Trophoblast cell (in vitro differentiated cells and primary cell): ENCODE results near the gene OR2J2.
A peak's percentile ranks its signal among the peaks of the same experiment; 100 is the strongest.
"Not testable (repeated sequence)": the region's sequence is repeated elsewhere in the genome, so short reads cannot be mapped to it uniquely, and the experiment has no call there.

Experiments used
- DNase-seq, 2 donors: peaks; one replicate each; pipeline ENCODE4 v3.0.0-alpha.2; 2016
- H2AFZ ChIP-seq: 2 replicates; pipeline ENCODE4 v1.6.1; 2013; ENCODE audit warnings: low read length, moderate library complexity, mild to moderate bottlenecking; ENCODE audit not compliant: insufficient read depth, poor library complexity
- H2AK5ac ChIP-seq: 2 replicates; pipeline ENCODE4 v1.6.1; 2013; ENCODE audit warnings: mild to moderate bottlenecking, low read length
- H2BK120ac ChIP-seq: 2 replicates; pipeline ENCODE4 v1.6.1; 2013; ENCODE audit warnings: low read length, mild to moderate bottlenecking, moderate library complexity; ENCODE audit not compliant: insufficient read depth, poor library complexity
- H2BK12ac ChIP-seq: 2 replicates; pipeline ENCODE4 v1.6.1; 2013; ENCODE audit warnings: mild to moderate bottlenecking, low read length, moderate library complexity
- H2BK5ac ChIP-seq: 2 replicates; pipeline ENCODE4 v1.6.1; 2013; ENCODE audit warnings: low read length, low read depth, moderate library complexity, mild to moderate bottlenecking; ENCODE audit not compliant: poor library complexity
- H3K14ac ChIP-seq: 2 replicates; pipeline ENCODE4 v1.6.1; 2013; ENCODE audit warnings: mild to moderate bottlenecking, low read length
- H3K18ac ChIP-seq: 2 replicates; pipeline ENCODE4 v1.6.1; 2013; ENCODE audit warnings: mild to moderate bottlenecking, low read length
- H3K23ac ChIP-seq: 2 replicates; pipeline ENCODE4 v1.6.1; 2013; ENCODE audit warnings: low read length
- H3K27ac ChIP-seq: 2 replicates; pipeline ENCODE4 v1.5.1; 2013; ENCODE audit warnings: low read depth, mild to moderate bottlenecking, inconsistent platforms, low read length, moderate library complexity
- H3K27me3 ChIP-seq: 2 replicates; pipeline ENCODE4 v1.6.1; 2013; ENCODE audit warnings: inconsistent platforms, mild to moderate bottlenecking, low read length, moderate library complexity; ENCODE audit not compliant: insufficient read depth
- H3K36me3 ChIP-seq, 2 experiments: 1 replicate in 1 of 2; 2 replicates in 1 of 2; pipeline ENCODE4 v1.6.1; 2013; ENCODE audit warnings: low read length in 2 of 2, mild to moderate bottlenecking in 2 of 2, moderate library complexity in 1 of 2; ENCODE audit not compliant: insufficient read depth in 2 of 2, control insufficient read depth in 1 of 2
- H3K4ac ChIP-seq: 2 replicates; pipeline ENCODE4 v1.6.1; 2013; ENCODE audit warnings: low read depth, mild to moderate bottlenecking, low read length, moderate library complexity
- H3K4me1 ChIP-seq, 2 experiments: 1 replicate in 1 of 2; 2 replicates in 1 of 2; pipeline ENCODE4 v1.6.1; 2013; ENCODE audit warnings: low read length in 2 of 2, mild to moderate bottlenecking in 2 of 2, moderate library complexity in 1 of 2; ENCODE audit not compliant: insufficient read depth in 2 of 2, control insufficient read depth in 1 of 2
- H3K4me2 ChIP-seq: 2 replicates; pipeline ENCODE4 v1.6.1; 2013; ENCODE audit warnings: inconsistent platforms, mild to moderate bottlenecking, low read length, moderate library complexity
- H3K4me3 ChIP-seq: 2 replicates; pipeline ENCODE4 v1.5.1; 2013; ENCODE audit warnings: mild to moderate bottlenecking, low read depth, low read length, inconsistent platforms
- H3K79me1 ChIP-seq: one replicate; pipeline ENCODE4 v1.6.1; 2013; ENCODE audit warnings: low read length
- H3K79me2 ChIP-seq: 2 replicates; pipeline ENCODE4 v1.6.1; 2013; ENCODE audit warnings: low read length, mild to moderate bottlenecking; ENCODE audit not compliant: control insufficient read depth, insufficient read depth, poor library complexity
- H3K9ac ChIP-seq: 2 replicates; pipeline ENCODE4 v1.6.1; 2013; ENCODE audit warnings: mild to moderate bottlenecking, low read length
- H3K9me3 ChIP-seq: 2 replicates; pipeline ENCODE4 v1.6.1; 2013; ENCODE audit warnings: low read depth, mild to moderate bottlenecking, control low read depth, inconsistent platforms, low read length; ENCODE audit not compliant: insufficient read depth
- H4K12ac ChIP-seq: 2 replicates; pipeline ENCODE4 v1.6.1; 2013; ENCODE audit warnings: low read depth, mild to moderate bottlenecking, low read length, moderate library complexity
- H4K8ac ChIP-seq: 2 replicates; pipeline ENCODE4 v1.6.1; 2013; ENCODE audit warnings: low read depth, mild to moderate bottlenecking, low read length, moderate library complexity
- H4K91ac ChIP-seq: one replicate; pipeline ENCODE4 v1.6.1; 2013; ENCODE audit warnings: low read depth, mild to moderate bottlenecking, low read length, moderate library complexity
- WGBS: extraction: QIAGEN DNeasy Blood & Tissue Kit; methylation state at CpG from one replicate; pipeline ENCODE4 v1.1.7; 2013; ENCODE audit warnings: missing lambda C conversion rate; ENCODE audit not compliant: insufficient read length, insufficient coverage; ENCODE audit errors: extremely low coverage; 5-methylcytosine and 5-hydroxymethylcytosine counted together

The OR2J2 gene

DNA sequence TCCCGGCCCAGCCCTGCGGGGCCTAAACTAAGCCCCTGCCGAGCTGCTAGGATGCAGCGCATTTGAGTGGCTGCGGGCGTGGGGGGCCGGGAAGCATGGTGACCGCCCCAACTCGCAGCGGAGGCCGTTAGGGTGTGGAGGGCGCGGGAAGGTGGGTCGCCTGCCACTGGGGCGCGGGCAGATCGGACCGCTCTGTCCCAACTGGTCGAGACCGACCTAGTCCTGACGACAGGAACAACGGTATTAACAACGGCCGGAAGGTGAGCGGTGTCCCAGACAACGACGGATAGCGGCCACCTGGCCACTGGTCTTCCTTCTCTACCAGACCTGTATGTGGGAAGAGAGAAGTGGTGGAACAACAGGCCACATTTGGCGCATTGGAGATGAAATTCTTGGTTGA lies 10.8 kb upstream of the OR2J2 start:
- H2AK5ac ChIP-seq, H3K4me3 ChIP-seq, H2AFZ ChIP-seq, H3K4ac ChIP-seq, DNase-seq, H3K79me1 ChIP-seq, H3K4me2 ChIP-seq, H4K12ac ChIP-seq, H3K36me3 ChIP-seq, H2BK120ac ChIP-seq, H4K8ac ChIP-seq, H3K79me2 ChIP-seq, H3K9ac ChIP-seq, H3K4me1 ChIP-seq, H3K23ac ChIP-seq, H3K27ac ChIP-seq, H4K91ac ChIP-seq, H3K27me3 ChIP-seq, H3K14ac ChIP-seq, H3K9me3 ChIP-seq, H2BK5ac ChIP-seq, H2BK12ac ChIP-seq, H3K18ac ChIP-seq: not testable (repeated sequence)
- no CpG with 5 or more reads among the region's 29 CpGs for WGBS

DNA sequence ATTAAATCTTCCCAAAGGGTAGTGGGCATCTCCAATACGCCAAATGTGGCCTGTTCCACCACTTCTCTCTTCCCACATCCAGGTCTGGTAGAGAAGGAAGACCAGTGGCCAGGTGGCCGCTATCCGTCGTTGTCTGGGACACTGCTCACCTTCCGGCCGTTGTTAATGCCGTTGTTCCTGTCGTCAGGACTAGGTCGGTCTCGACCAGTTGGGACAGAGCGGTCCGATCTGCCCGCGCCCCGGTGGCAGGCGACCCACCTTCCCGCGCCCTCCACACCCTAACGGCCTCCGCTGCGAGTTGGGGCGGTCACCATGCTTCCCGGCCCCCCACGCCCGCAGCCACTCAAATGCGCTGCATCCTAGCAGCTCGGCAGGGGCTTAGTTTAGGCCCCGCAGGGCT lies 5.1 kb upstream of the OR2J2 start:
- H3K23ac ChIP-seq, H3K9me3 ChIP-seq, DNase-seq: not testable (repeated sequence)

DNA sequence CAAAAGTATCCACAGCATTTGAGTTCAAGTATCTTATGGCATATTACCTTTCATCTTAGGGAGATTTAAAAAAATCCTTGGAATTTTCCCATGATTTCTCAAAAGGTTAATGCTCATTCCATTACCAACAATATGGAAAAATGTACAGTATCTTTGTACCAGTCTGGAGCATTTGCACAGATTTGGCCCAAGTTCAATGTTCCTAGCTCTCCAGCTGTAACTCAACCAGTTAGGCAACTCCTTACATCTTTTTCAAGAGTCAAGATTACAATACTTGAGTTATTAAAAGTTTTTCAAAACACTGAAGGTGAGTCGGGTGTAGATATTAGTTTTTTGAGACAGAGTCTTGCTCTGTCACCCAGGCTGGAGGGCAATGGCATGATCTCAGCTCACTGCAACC lies 1.0 kb downstream of the OR2J2 start:
- H2AK5ac ChIP-seq: no peak overlapping the region
- DNase-seq: peak in 1 of 2 donors; percentile 47
- H4K91ac ChIP-seq: no peak overlapping the region
- no peak overlapping the region for H3K4me3 ChIP-seq
- no peak overlapping the region for H2BK12ac ChIP-seq
- no peaks in the 10 kb centered on the region for H3K27me3 ChIP-seq
- H3K36me3 ChIP-seq: no peaks in the 10 kb centered on the region
- H3K4me1 ChIP-seq: no peaks in the 10 kb centered on the region
- no peak overlapping the region for H3K4ac ChIP-seq
- no peak overlapping the region for H3K18ac ChIP-seq
- H2BK5ac ChIP-seq: no peak overlapping the region
- H3K27ac ChIP-seq: no peak overlapping the region
- no peaks in the 10 kb centered on the region for H3K79me1 ChIP-seq
- no peak overlapping the region for H4K8ac ChIP-seq
- no peak overlapping the region for H3K14ac ChIP-seq
- no peak overlapping the region for H3K4me2 ChIP-seq
- no peak overlapping the region for H4K12ac ChIP-seq
- no peak overlapping the region for H2AFZ ChIP-seq
- WGBS: no CpG with 5 or more reads among the region's 1 CpG
- no peaks in the 10 kb centered on the region for H3K9me3 ChIP-seq
- no peak overlapping the region for H3K9ac ChIP-seq
- H2BK120ac ChIP-seq: no peak overlapping the region
- no peaks in the 10 kb centered on the region for H3K79me2 ChIP-seq
- H3K23ac ChIP-seq: no peak overlapping the region

More for the DNA sequence above, 5.1 kb upstream of the OR2J2 start:
- H3K27me3 ChIP-seq, H3K14ac ChIP-seq, H3K4me1 ChIP-seq, H2BK120ac ChIP-seq, H4K91ac ChIP-seq, H3K4ac ChIP-seq, H3K79me1 ChIP-seq, H2AK5ac ChIP-seq, H3K4me2 ChIP-seq, H3K79me2 ChIP-seq, H2BK12ac ChIP-seq, H4K8ac ChIP-seq, H3K27ac ChIP-seq, H2BK5ac ChIP-seq, H3K18ac ChIP-seq, H3K4me3 ChIP-seq, H2AFZ ChIP-seq, H3K36me3 ChIP-seq, H4K12ac ChIP-seq, H3K9ac ChIP-seq: not testable (repeated sequence)
- no CpG with 5 or more reads among the region's 28 CpGs for WGBS

DNA sequence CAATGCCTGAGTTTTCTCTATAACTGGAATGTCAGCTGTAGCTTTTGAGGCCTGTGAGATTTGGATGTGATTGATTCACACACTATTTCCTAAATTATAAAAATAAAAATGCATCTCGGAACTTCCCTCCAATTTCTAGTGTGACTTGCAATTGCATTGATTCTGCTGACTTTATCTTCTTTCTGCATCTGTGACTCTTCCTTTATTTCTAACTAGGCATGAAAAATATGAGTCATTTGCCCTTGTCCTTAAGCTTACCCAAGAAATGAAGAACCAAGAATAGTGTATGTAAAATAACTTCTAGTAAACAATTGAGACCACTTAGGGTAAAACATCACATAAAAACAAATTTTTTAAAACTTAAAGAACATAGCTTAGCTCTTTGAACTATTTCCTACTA lies 12.9 kb downstream of the OR2J2 start:
- no peak overlapping the region for H4K12ac ChIP-seq
- H3K4me3 ChIP-seq: no peak overlapping the region
- no peak overlapping the region for H2BK12ac ChIP-seq
- no peak overlapping the region for H2BK120ac ChIP-seq
- H3K9ac ChIP-seq: no peak overlapping the region
- no peak overlapping the region for H3K23ac ChIP-seq
- H2AFZ ChIP-seq: no peak overlapping the region
- no peaks in the 10 kb centered on the region for H3K36me3 ChIP-seq
- no peaks in the 10 kb centered on the region for H3K9me3 ChIP-seq
- no peaks in the 10 kb centered on the region for H3K27me3 ChIP-seq
- H3K27ac ChIP-seq: no peak overlapping the region
- no peaks in the 10 kb centered on the region for H3K79me1 ChIP-seq
- H2AK5ac ChIP-seq: no peak overlapping the region
- H3K18ac ChIP-seq: no peak overlapping the region
- no peak overlapping the region for H4K8ac ChIP-seq
- no peak overlapping the region for H3K14ac ChIP-seq
- H3K4me2 ChIP-seq: no peak overlapping the region
- H3K4ac ChIP-seq: no peak overlapping the region
- no peak for DNase-seq
- no peak overlapping the region for H2BK5ac ChIP-seq
- WGBS: no CpG with 5 or more reads among the region's 1 CpG
- H3K79me2 ChIP-seq: no peaks in the 10 kb centered on the region
- H4K91ac ChIP-seq: no peak overlapping the region
- H3K4me1 ChIP-seq: no peaks in the 10 kb centered on the region
